HG03565 (cell line): ENCODE measurements around the gene RNF113A.
"Not testable (repeated sequence)": the region's sequence is repeated elsewhere in the genome, so short reads cannot be mapped to it uniquely, and the experiment has no call there.

Source experiments
- ATAC-seq: cut with Tn5 transposase; IDR thresholded peaks from one replicate; pipeline ENCODE4 v1.9.1; 2021; ENCODE audit warnings: mild to moderate bottlenecking, moderate library complexity; ENCODE audit not compliant: unreplicated experiment

RNF113A gene

GRCh38 chrX:119871599-119872395 is at the start of gene RNF113A, which contains the start of gene NDUFA1:
RNF113A (minus strand) TSS chrX:119871733; CDS start chrX:119871613, 120 bp downstream.
NDUFA1 (plus strand) TSS chrX:119871832; CDS start chrX:119871912, 80 bp downstream.
- peak; percentile 89 for ATAC-seq

- ATAC-seq, result no peak
Observed at GRCh38 chrX:119919835-119920585, 48.5 kb upstream of the RNF113A start.

- ATAC-seq, result no peak
Observed at GRCh38 chrX:119917877-119918276, 46.3 kb upstream of the RNF113A start.

- no peak for ATAC-seq
Observed at GRCh38 chrX:119916310-119916709, 44.8 kb upstream of the RNF113A start.

GRCh38 chrX:119900976-119901375 is 29.4 kb upstream of the RNF113A start:
- ATAC-seq, result no peak

- ATAC-seq, result no peak
Observed at GRCh38 chrX:119899125-119899524, 27.6 kb upstream of the RNF113A start.

GRCh38 chrX:119895843-119896326 is 24.4 kb upstream of the RNF113A start, which contains the start of gene AKAP14:
AKAP14 (plus strand) TSS chrX:119895893; CDS start chrX:119903224, 7,331 bp downstream.
- ATAC-seq, result no peak

GRCh38 chrX:119891961-119892692 is 20.6 kb upstream of the RNF113A start:
- not testable (repeated sequence) for ATAC-seq

- not testable (repeated sequence) for ATAC-seq
Observed at GRCh38 chrX:119890626-119891025, 19.1 kb upstream of the RNF113A start.

- ATAC-seq, result peak; percentile 60
Observed at GRCh38 chrX:119887721-119888425, 16.3 kb upstream of the RNF113A start.

GRCh38 chrX:119885554-119886428 is 14.3 kb upstream of the RNF113A start:
- ATAC-seq, result no peak

GRCh38 chrX:119880552-119881437 is 9.3 kb upstream of the RNF113A start:
- no peak for ATAC-seq

- no peak for ATAC-seq
Observed at GRCh38 chrX:119880076-119880475, 8.5 kb upstream of the RNF113A start.

GRCh38 chrX:119878740-119879139 is 7.2 kb upstream of the RNF113A start:
- no peak for ATAC-seq

GRCh38 chrX:119871245-119871598 is 311 bp downstream of the RNF113A start:
- peak; percentile 20 for ATAC-seq

- no peak for ATAC-seq
Observed at GRCh38 chrX:119870626-119871131, 854 bp downstream of the RNF113A start.

- no peak for ATAC-seq
Observed at GRCh38 chrX:119853444-119853843, 18.1 kb downstream of the RNF113A start.
